KOPT-K1 (cell line): Measurements from ENCODE around the gene BAX.
A peak's percentile ranks its signal among the peaks of the same experiment; 100 is the strongest.

ENCODE experiments used
- H3K27ac ChIP-seq: fragments of 200-600 bp; sonication (generic); 2 replicates; pipeline ENCODE4 v1.5.1; 2016; ENCODE audit warnings: antibody characterized with exemption, mild to moderate bottlenecking, low read depth, low read length; ENCODE audit not compliant: poor library complexity, severe bottlenecking
- H3K36me3 ChIP-seq: fragments of 200-600 bp; sonication (generic); 2 replicates; pipeline ENCODE4 v1.5.1; 2017; ENCODE audit warnings: antibody characterized with exemption, mild to moderate bottlenecking, low read length, moderate library complexity; ENCODE audit not compliant: insufficient read depth
- H3K9me3 ChIP-seq: fragments of 200-600 bp; sonication (generic); 2 replicates; pipeline ENCODE4 v1.5.1; 2017; ENCODE audit warnings: antibody characterized with exemption, low read length, mild to moderate bottlenecking; ENCODE audit not compliant: insufficient read depth, poor library complexity, severe bottlenecking

The BAX gene

GRCh38 chr19:48975947-48976847, 21.5 kb downstream of the BAX start:
- Histone ChIP-seq H3K27ac (no peak overlapping the region), H3K9me3 (no peaks in the 10 kb centered on the region), H3K36me3 (peaks cover 28% of the 10 kb centered on the region; the same call in 1 of the 2 replicates)

- peaks cover 35% of the 10 kb centered on the region; the same call in 1 of the 2 replicates for H3K36me3 ChIP-seq
- no peak overlapping the region for H3K27ac ChIP-seq
- no peaks in the 10 kb centered on the region for H3K9me3 ChIP-seq
Measured at GRCh38 chr19:48977061-48977460, 22.4 kb downstream of the BAX start.

- no peak overlapping the region for H3K27ac ChIP-seq
- no peaks in the 10 kb centered on the region for H3K9me3 ChIP-seq
- H3K36me3 ChIP-seq, result peaks cover 53% of the 10 kb centered on the region
Measured at GRCh38 chr19:48982280-48982679, 27.6 kb downstream of the BAX start.

DNA sequence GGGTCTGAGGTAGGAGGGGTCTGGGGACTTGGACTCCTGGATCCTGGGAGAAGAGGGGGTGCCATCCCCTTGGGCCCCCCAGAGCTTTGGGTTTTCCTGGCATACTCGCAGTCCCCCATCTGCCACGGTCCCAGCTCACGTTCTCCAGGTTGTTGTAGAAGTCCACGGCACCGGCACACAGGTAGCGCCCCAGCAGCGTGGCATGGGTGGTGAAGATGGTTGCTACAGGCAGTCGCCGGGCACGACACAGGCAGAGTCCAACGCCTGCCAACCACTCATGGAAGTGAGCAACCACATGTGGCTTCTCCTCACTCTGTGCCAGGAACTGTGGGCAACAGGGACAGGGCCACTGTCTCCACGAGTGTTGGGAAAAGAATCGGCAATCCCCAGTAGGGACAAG, 31.0 kb downstream of the BAX start:
- Histone ChIP-seq H3K36me3 (peaks cover 59% of the 10 kb centered on the region), H3K9me3 (no peaks in the 10 kb centered on the region), H3K27ac (no peak overlapping the region)

DNA sequence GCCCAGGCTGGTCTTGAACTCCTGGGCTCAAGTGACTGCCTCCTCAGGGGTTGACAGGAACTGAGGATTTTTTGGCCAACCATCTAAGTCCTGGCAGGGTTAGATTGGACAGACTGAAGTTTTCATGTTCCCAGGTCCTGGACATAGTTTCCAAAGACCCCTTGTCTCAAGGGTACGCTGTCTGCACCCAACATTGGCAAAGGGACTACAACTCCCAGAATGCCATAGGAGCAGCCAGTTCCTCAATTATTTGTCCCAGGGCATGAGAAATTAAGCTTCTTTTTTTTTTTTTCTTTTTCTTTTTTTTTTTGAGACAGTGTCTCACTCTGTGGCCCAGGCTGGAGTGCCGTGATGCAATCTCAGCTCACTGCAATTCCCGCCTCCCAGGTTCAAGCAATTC, 31.5 kb downstream of the BAX start:
- H3K36me3 ChIP-seq, result peaks cover 62% of the 10 kb centered on the region
- no peaks in the 10 kb centered on the region for H3K9me3 ChIP-seq
- no peak overlapping the region for H3K27ac ChIP-seq

- Histone ChIP-seq H3K36me3 (peaks cover 53% of the 10 kb centered on the region), H3K9me3 (no peaks in the 10 kb centered on the region), H3K27ac (no peak overlapping the region)
Measured at GRCh38 chr19:48987323-48987722, 32.6 kb downstream of the BAX start.

DNA sequence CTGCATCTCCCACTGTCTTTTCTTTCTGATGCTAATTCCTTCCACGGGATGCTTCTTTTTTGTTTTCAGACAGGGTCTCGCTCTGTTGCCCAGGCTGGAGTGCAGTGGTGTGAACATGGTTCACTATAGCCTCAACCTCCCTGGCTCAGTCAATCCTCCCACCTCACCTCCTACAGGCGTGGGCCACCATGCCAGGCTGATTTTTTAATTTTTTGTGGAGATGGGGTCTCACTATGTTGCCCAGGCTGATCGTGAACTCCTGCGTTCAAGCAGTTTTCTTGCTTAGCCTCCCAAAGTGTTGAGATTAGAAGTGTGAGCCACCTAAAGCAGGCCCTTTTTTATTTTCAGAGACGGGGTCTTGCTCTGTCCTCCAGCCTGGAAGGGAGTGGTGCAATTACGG, 33.6 kb downstream of the BAX start:
- H3K27ac ChIP-seq, result no peak overlapping the region
- no peaks in the 10 kb centered on the region for H3K9me3 ChIP-seq
- peaks cover 44% of the 10 kb centered on the region for H3K36me3 ChIP-seq

DNA sequence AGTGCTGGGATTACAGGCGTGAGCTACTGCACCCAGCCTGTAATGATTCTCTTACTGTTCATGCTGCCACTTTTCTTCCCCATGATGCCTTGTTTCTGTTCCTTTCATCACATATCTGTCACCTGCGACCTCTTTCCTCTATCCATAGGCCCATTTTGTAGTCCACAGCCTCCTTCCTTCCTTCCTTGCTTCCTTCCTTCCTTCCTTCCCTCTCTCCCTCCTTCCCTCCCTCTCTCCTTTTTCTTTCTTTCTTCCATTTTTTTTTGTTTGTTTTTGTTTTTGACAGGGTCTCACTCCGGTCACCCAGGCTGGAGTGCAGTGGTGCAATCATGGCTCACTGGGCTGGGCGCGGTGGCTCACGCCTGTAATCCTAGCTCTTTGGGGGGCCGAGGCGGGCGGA, 34.2 kb downstream of the BAX start:
- Histone ChIP-seq H3K9me3 (no peaks in the 10 kb centered on the region), H3K27ac (no peak overlapping the region), H3K36me3 (peaks cover 40% of the 10 kb centered on the region)

- Histone ChIP-seq H3K36me3 (peaks cover 34% of the 10 kb centered on the region; the same call in 1 of the 2 replicates), H3K27ac (no peak overlapping the region), H3K9me3 (no peaks in the 10 kb centered on the region)
Measured at GRCh38 chr19:48989701-48990291, 35.1 kb downstream of the BAX start.

DNA sequence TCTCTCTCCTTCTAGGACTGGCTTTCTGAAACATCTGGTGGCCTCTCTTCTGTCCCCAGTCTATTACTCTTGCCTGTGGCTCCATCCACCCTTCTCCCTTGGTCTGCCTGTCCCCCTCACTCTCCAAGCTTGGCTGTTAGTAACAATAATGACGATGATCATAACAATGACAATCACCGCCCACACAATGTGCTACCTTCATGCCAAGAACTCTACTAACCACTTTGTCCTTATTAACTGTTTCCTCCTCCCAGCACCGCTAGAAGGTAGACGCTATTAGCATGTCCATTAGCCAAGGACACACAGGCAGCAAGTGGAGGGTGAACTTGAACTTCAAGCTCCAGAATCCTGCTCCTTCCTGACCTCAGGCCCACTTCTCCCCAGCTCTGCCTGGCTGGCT, 35.7 kb downstream of the BAX start:
- no peak overlapping the region for H3K27ac ChIP-seq
- H3K36me3 ChIP-seq, result peaks cover 28% of the 10 kb centered on the region; the same call in 1 of the 2 replicates
- no peaks in the 10 kb centered on the region for H3K9me3 ChIP-seq

- Histone ChIP-seq H3K36me3 (peaks cover 21% of the 10 kb centered on the region; the same call in 1 of the 2 replicates), H3K9me3 (no peaks in the 10 kb centered on the region), H3K27ac (no peak overlapping the region)
Measured at GRCh38 chr19:48991011-48991609, 36.4 kb downstream of the BAX start.

GRCh38 chr19:48991873-48992580, 37.4 kb downstream of the BAX start:
- Histone ChIP-seq H3K9me3 (no peaks in the 10 kb centered on the region), H3K27ac (peak overlapping the region; percentile 89), H3K36me3 (peaks cover 21% of the 10 kb centered on the region; the same call in 1 of the 2 replicates)

GRCh38 chr19:48992581-48993174, 38.0 kb downstream of the BAX start:
- Histone ChIP-seq H3K27ac (peak overlapping the region; percentile 89), H3K36me3 (peaks cover 21% of the 10 kb centered on the region; the same call in 1 of the 2 replicates), H3K9me3 (no peaks in the 10 kb centered on the region)

- peak within 1 kb of the TSS; percentile 89 for H3K27ac ChIP-seq
Measured at GRCh38 chr19:48993175-48994034, 38.7 kb downstream of the BAX start, which contains the start of the genes GYS1 and RUVBL2. TSS of gene GYS1 (minus strand) at chr19:48993309. CDS start at chr19:48993112, 197 bp downstream. TSS of gene RUVBL2 (plus strand) at chr19:48993887. CDS start at chr19:48993912, 25 bp downstream.

More at GRCh38 chr19:48993175-48994034, 38.7 kb downstream of the BAX start, which contains the start of the genes GYS1 and RUVBL2:
- H3K9me3 ChIP-seq, result no peaks in the 10 kb centered on the region
- H3K36me3 ChIP-seq, result peaks cover 15% of the 10 kb centered on the region; the same call in 1 of the 2 replicates
